Fibroblast of mammary gland (primary cell): ENCODE measurements around the gene CBY2.

ENCODE experiments used
- DNase-seq: peaks from one replicate; pipeline ENCODE4 v3.0.0-alpha.2; 2010; ENCODE audit warnings: low read depth
- H3K4me3 ChIP-seq: 2 replicates; pipeline ENCODE4 v1.5.1; 2011; ENCODE audit warnings: low read depth, mild to moderate bottlenecking, low read length, moderate library complexity; ENCODE audit not compliant: control insufficient read depth
- CTCF ChIP-seq: conservative IDR thresholded peaks from 2 replicates; pipeline ENCODE4 v1.5.1; 2011; ENCODE audit warnings: low read depth, low read length, inconsistent platforms; ENCODE audit not compliant: control insufficient read depth, insufficient read depth

Gene CBY2

DNA sequence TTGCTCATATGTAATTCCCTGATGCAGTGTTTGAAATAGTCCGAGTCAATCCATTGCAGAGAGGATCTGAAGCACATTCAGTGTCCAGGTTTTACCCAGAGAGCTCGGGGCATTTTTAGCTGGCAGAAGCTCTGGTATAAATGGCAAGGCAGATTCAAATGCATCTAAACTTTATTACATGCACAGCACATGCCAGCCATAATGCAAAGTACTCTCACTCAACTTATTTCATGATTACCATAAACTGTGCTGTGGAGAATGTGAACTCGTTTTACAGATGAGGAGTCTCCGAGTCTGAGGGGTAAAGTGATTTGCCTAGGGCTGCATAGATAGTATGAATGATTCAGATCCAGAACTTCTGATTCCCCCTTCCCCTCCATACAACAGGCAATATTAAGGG is 13.5 kb upstream of the CBY2 start:
- no peak for DNase-seq
- TF ChIP-seq CTCF: no peak
- no peak overlapping the region for H3K4me3 ChIP-seq

GRCh38 chr13:45690636-45691035 is 11.5 kb upstream of the CBY2 start:
- no peak overlapping the region for H3K4me3 ChIP-seq
- TF ChIP-seq CTCF: no peak
- DNase-seq: no peak

DNA sequence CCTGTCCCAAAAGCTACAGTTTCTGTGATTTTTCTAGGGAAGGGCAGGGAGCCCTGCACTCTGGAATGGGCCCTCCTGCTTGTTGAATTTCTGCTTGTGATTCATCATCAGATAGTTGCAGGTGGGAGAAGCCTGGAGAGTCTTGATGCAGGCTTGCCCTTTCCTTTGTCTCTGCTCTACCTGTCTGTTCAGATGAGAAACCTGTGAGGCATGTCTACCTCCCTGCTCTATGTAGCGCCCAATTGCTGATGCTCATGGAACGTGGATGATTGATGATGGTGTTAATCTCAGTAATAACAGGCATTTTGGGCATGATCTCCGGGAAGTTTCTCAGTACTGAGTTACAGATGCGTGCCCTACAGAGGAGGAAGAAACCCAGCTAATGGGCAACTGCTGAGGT is 10.9 kb upstream of the CBY2 start:
- DNase-seq: no peak
- no peak for TF ChIP-seq CTCF

DNA sequence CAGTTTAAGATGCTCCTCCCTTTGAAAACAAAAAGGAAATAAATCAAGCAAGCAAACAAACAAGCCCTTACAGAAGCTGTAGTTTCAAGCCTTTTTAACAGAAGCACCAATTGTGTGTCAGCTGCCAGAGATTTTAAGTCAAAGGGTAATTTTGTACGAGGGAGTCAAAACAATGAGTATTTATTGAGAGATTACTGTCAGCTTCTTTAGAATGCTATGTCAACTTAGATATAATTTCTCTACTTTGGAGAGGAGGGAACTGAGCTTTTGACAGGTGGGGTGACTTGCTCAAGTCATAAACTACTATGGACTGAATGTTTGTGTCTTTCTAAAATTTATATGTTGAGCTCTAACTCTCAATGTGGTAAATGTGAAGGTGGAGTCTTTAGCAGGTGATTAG is 10.5 kb upstream of the CBY2 start:
- no peak for DNase-seq
- no peak overlapping the region for H3K4me3 ChIP-seq
- no peak for TF ChIP-seq CTCF

More for the DNA sequence above, 10.9 kb upstream of the CBY2 start:
- no peak overlapping the region for H3K4me3 ChIP-seq

DNA sequence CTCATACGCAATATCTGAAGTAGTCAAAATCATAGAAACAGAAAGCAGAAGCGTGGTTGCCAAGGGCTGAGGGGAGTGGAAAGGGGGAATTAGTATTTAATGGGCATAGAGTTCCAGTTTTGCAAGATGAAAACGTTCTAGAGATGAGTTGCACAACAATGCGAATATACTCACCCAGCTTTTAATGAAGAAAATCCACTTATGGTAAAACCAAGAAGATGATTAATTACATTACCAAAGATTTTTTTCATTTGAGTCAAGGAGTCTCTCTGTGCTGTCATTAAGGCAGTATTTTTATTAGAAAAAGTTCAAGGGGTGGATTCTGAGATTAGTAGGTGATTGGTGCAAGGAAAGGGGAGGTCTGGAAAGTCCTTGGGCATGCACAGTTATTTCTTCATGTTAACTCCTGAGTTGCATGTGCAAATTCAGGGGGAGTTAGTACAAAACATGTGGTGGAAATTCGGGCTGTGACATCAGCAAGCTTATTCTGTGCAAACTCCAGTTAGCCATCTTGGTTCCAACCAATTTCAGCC is 6.9 kb upstream of the CBY2 start:
- TF ChIP-seq CTCF: no peak
- peak; percentile 18 for DNase-seq
- no peak overlapping the region for H3K4me3 ChIP-seq

GRCh38 chr13:45696610-45697226 is 5.4 kb upstream of the CBY2 start:
- DNase-seq: no peak
- TF ChIP-seq CTCF: no peak
- H3K4me3 ChIP-seq: no peak overlapping the region
